Activated CD4-positive, alpha-beta T cell treated with anti-CD3 and anti-CD28 coated beads, Interleukin-10, Interleukin-2, amounts not matched to agents 100 ng/mL and 50 ng/mL, durations not matched to agents 16 hours and 8 hours (primary cell): Measurements from ENCODE around the gene WDR88.
A peak's percentile ranks its signal among the peaks of the same experiment; 100 is the strongest.
"Not testable (repeated sequence)": the region's sequence is repeated elsewhere in the genome, so short reads cannot be mapped to it uniquely, and the experiment has no call there.

Source experiments
- DNase-seq: peaks from one replicate; pipeline ENCODE4 v3.0.0-alpha.2; 2020

The WDR88 gene

GRCh38 chr19:33171916-33172359, 40.0 kb downstream of the WDR88 start:
- DNase-seq: no peak

GRCh38 chr19:33174186-33174585, 42.3 kb downstream of the WDR88 start:
- DNase-seq: no peak

- no peak for DNase-seq
These were observed 43.4 kb downstream of the WDR88 start for GRCh38 chr19:33175156-33175782.

GRCh38 chr19:33175886-33176669, 44.2 kb downstream of the WDR88 start:
- DNase-seq: peak; percentile 27

GRCh38 chr19:33176670-33177416, 44.9 kb downstream of the WDR88 start:
- peak; percentile 99 for DNase-seq

GRCh38 chr19:33177417-33177979, 45.6 kb downstream of the WDR88 start:
- no peak for DNase-seq

GRCh38 chr19:33186431-33187182, 54.7 kb downstream of the WDR88 start:
- DNase-seq: no peak

- DNase-seq: no peak
These were observed 55.2 kb downstream of the WDR88 start for GRCh38 chr19:33187183-33187540.

GRCh38 chr19:33189453-33189852, 57.5 kb downstream of the WDR88 start:
- no peak for DNase-seq

- DNase-seq: not testable (repeated sequence)
These were observed 59.2 kb downstream of the WDR88 start for GRCh38 chr19:33191092-33191491.

GRCh38 chr19:33191501-33191900, 59.6 kb downstream of the WDR88 start:
- no peak for DNase-seq

- DNase-seq: no peak
These were observed 60.1 kb downstream of the WDR88 start for GRCh38 chr19:33192010-33192409.

- no peak for DNase-seq
These were observed 61.5 kb downstream of the WDR88 start for GRCh38 chr19:33193269-33193864.

- DNase-seq: no peak
These were observed 62.0 kb downstream of the WDR88 start, which contains the start of gene LRP3 for GRCh38 chr19:33193865-33194362. Gene LRP3 (plus strand): TSS chr19:33194330. CDS start chr19:33194786, 456 bp downstream.

- no peak for DNase-seq
These were observed 62.6 kb downstream of the WDR88 start for GRCh38 chr19:33194532-33194885.

GRCh38 chr19:33194886-33195644, 63.2 kb downstream of the WDR88 start:
- no peak for DNase-seq

- no peak for DNase-seq
These were observed 63.9 kb downstream of the WDR88 start for GRCh38 chr19:33195645-33196347.

- no peak for DNase-seq
These were observed 64.7 kb downstream of the WDR88 start for GRCh38 chr19:33196446-33197193.

GRCh38 chr19:33197591-33198000, 65.7 kb downstream of the WDR88 start:
- no peak for DNase-seq

GRCh38 chr19:33198169-33198568, 66.3 kb downstream of the WDR88 start:
- DNase-seq: no peak
